ENCODE data around the gene CLTCL1.
"Not testable (repeated sequence)": the region's sequence is repeated elsewhere in the genome, so short reads cannot be mapped to it uniquely, and the experiment has no call there.

Gene CLTCL1

DNA sequence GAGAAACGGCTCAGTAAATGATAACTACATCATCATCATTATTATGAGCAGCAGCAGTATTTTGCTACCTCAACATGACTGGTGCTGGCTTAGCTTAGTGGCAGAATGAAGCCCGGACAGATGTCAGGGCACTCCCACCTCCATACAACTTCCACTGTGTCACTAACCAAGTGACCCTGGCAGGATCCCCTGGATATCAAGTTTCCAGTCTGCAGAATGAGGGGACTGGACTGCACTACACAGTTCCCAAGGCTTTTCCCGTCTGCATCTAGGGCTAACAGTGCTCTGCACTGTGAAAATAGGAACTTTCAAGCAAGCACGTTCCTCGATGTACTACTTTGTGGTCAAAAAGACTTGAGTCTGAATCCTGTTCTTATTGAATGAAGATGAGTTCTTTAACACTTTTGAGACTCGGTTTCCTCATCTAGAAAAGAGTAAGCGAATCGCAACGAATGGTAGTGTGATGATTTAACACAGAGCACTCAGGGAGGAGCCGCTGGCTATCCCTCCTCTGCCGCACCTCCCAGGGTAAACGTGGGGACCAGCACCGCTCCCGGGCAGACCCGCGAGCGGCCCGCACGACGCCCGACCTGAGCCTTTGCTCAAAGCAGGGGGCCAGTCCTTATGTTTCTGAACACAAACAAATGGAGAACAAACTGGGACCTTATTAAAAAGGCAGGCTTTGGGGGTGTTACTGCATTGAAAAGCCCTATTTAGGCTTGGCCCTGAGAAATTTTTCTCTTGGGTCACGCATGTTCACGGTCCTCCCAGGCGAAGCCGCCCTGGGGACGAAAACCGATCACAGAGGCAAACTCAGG, 910 bp downstream of the CLTCL1 start:
- DNase-seq: no peak

DNA sequence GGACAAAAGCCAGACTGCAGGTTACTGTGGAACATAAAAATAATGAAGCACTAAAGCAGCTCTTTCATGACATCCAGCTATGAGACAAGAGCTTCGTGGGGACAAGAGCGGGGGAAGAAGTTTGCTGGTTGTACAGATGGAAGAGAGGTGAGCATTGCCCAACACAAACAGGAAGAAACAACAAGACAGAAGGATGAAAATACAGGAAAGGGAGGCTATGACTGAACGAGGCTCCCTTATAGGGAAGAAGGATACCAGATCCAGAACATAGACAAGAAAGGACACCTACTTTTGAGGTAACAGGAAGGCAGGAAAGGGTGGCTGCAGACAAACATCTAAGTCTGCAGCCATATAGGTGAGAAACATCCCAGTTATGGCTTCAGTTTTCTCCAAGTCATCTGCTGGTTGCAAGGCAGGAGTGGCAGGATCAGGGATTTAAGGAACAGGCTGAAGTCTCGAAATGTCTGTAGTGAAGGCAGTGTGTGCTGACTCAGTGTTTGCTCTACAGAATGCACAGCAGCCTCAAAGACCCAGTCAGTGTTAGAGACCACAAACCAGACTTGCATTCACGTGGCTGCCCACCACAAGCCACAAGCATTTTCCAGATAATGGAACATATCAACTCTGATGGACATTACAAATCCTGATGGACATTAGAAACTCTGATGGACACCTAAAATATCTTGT, 1.9 kb downstream of the CLTCL1 start:
- DNase-seq: no peak

DNA sequence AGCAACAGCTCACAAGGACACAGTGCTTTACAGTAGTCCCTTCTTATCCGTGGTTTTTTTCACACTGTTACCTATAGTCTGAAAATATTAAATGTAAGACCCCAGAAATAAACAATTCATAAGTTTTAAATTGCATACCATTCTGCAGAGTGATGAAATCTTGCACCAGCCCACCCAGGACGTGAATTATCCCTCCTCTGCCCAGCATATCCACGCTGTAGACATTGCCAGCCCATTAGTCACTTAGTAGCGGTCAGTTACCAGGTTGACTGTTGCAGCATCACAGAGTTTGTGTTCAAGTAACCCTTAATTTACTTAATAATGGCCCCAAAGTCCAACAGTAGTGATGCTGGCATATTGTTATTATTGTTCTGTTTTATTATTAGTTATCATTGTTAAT, 3.6 kb downstream of the CLTCL1 start:
- no peak for DNase-seq

DNA sequence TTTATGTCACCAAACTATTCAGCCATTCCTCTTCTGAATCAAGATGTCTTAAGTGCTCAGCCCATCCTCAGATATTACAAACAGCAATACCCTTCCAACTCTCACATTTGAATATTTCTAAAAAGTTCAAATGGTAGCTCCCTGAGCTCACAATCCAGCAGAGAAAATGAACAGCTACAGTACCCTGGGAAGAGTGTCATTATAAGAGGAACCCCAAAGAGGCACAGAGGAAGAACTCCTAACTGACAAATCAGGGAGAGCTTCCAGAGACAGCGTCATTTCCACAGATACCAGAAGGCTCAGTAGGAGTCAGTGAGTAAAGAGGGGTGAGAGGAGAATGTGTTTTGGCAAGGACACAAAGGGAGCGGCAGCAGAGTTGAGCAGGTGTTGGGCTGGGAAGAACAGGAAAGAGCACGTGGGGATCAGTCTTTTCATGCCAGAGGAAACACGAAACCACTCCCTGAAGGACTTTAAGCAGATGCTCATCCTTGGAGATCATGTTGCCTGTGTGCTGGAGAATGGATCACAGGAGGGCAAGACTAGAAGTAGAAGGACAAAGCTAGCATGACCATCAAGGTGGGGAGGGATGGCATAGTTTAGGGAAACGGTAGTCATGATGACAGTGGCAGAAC, 4.3 kb downstream of the CLTCL1 start:
- DNase-seq: peak; percentile 48 to 61

DNA sequence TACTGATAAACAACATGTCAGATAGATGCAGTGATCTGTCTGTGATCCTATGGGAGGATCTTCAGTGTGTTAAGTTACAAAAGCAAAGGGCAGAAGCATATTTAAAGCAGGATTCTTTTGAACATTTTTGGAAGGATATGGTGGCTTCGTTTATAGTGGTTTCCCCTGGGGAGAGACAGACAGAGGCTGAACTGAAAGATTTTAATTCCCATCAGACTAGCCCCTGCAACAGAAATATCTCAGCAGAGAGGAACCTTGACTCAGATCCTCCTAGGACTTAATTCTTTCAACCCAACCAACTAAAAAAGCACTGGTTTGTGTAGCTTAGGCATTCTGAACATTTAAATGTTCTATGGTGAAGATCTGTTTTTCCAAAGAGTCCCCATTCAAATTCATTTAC, 5.7 kb downstream of the CLTCL1 start:
- no peak for DNase-seq

DNA sequence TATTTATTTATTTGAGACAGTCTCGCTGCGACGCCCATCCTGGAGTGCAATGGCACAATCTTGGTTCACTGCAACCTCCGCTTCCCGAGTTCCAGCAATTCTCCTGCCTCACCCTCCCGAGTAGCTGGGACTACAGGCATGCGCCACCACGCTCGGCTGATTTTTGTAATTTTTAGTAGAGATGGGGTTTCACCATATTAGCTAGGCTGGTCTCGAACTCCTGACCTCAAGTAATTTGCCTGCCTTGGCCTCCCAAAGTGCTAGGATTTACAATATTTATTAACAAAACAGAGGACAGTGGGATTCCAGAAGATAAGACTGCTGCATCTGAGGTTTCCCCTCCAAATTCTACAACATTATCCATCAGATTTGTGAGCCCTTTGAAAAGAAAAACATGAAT, 12.4 kb downstream of the CLTCL1 start:
- DNase-seq: not testable (repeated sequence)

DNA sequence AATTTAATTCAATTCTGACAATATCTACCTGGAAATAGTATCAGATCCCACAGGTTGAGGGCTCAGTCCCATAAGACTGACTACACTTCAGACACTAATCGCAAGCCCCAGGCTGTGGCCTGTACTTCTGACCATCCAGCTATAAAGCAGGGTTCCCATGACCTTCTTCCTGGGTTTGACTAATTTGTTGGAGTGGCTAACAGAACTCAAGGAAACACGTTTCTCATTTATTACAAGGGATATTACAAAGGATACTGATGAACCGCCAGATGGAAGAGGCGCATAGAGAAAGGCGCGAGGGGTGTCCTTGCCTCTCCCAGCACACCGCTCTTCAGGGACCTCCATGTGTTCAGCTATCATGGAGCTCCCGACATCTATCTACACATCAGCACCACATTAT, 13.7 kb downstream of the CLTCL1 start:
- DNase-seq: no peak

DNA sequence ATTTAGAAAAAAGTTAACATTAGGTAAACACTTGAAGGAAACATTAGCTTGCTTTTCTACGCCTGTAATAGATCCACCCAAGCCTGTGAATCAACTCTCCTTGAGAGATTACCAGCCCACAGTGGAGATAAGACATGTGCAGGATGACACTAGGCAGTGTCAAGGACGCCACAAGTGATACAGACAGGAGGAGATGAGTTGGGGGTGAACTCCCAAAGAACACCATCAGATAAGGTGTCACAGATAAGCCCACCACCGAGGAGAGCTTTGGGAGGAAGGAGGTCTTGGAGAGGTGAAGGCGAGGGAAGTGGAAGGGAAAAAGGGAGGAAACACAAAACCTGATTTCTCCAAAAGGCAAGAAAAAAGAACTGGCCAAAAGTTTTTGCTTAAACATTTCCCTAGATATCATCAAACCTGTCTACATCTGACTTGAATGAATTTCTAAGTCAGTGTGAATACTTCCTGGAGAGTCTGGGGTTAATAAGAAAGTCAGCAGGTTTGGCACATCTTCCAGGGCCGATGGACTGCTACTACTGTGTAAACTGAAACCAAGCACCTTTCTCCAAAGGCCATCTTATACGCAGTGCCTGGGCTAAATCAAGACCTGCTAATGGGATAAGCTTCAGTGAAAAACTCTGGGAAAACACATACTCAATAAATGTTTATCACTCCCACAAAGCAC, 15.5 kb downstream of the CLTCL1 start:
- DNase-seq: no peak

DNA sequence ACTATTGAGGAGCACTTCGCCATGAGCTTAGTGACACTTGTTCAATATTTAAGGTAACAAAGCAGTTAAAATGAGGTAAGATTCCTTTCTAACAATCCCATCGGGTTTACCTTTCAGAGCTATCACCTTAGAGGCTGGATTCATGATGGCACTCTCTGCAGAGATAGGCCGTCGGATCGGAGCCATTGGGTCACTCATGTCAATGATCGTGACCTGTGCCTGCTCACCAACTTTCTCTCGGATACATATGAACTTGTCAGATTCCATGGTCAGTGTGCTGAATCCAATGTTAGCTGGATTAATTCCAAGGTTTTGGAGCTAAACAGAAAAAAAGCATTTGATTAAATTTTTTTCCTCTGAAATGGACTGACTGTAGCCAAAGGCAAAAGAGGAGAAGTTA, 16.0 kb downstream of the CLTCL1 start:
- no peak for DNase-seq

DNA sequence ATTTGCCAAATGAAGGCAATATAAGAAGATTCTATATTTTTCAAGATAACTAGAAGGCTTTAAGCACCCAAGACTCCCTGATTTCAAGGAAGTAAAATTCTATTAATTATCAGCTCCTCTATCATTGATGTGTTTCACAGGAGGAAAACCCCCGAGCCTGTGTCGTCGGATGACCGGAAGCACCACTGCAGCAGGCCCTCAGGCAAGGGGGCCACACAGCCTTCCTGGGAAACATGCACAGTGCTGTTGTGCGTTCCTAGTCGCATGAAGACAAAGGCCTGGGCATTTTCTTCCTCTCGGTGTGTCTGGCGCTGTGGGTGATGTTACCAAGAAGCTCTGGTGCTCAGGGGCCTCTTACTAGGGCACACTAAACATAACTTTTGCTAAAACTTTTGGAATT, 16.4 kb downstream of the CLTCL1 start:
- DNase-seq: no peak

DNA sequence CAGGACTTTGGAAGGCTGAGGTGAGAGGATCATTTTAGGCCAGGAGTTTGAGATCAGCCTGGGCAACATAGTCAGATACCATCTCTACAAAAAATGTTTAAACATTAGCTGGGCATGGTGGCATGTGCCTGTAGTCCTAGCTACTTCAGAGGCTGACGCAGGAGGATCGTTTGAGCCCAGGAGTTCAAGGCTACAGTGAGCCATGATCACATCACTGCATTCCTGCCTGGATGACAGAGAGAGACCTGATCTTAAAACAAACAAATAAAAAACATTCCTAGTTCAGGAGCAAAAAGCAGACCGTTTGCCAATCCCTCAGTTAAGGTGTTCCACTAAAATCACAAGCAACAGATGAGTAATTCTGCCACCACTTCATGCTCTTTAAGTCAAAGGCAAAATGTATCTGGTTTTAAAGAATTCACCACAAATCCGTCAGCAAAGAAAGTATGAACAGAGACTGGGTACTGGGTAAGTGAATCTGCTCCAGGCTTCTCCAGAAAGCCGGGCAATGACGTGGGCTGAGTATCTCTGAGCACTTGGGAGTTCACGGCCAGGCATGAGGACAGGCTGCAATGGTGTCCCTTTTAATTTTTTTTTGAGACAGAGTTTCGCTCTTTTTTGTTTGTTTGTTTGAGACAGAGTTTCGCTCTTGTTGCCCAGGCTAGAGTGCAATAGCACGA, 19.5 kb downstream of the CLTCL1 start:
- no peak for DNase-seq

DNA sequence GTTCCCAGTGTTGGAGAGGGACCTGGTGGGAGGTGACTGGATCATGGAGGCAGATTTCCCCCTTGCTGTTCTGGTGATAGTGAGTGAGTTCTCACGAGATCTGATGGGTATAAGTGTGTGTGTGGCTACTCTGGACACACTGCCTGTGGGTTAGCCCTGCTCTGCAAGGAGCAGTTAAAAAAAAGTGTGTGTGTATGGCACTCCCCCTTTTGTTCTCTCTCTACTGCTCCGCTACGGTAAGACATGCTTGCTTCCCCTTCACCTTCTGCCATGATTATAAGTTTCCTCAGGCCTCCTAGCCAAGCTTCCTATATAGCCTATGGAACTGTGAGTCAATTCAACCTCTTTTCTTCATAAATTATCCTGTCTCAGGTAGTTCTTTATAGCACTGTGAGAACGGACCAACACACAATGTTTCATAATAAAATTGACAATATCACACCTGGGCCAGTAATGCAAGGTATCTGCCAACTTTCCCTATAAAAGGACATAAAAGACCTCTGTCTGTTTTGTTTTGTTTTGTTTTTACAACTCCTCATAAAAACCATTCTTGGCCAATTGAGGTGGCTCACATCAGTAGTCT, 20.2 kb downstream of the CLTCL1 start:
- DNase-seq: no peak

DNA sequence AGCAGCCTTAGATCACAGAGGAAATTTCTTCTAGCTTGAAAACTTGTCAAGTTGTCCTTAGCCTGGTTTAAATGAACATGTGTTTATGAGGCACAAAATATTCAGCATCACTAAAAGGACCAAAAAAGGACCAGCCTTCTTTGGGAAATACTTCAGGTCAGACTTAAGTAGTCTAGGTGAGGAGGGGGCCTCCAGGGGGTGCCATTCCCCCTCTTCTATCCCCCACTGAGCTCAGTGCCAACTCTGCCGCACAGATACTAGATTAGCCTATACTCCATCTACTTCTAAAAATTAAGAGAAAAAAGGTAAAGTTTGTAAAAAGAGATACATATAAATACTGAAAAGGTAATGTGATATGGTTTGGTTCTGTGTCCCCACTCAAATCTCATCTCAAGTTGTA, 20.6 kb downstream of the CLTCL1 start:
- DNase-seq: no peak

DNA sequence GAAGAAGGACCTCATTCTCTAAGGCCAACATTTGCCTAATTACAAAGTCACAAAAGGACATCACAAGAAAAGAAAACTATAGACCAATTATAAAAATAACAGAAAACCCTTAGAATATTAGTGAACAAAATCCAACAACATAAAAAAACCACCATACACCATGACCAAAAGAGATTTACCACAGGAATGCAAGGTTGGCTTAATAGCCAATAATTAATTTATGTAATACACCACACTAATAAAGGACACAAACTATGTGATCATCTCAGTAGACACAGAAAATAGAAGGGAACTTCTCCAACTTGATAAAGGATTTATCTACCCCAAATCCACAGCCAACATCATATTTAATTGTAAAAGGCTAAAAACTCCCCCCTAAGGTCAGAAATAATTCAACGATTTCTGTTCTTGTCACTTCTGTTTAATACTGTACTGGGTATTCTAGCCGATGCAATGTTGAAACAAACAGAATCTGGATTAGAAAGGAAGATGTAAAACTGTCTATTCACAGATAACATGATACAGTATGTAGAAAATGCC, 24.9 kb downstream of the CLTCL1 start:
- DNase-seq: no peak

DNA sequence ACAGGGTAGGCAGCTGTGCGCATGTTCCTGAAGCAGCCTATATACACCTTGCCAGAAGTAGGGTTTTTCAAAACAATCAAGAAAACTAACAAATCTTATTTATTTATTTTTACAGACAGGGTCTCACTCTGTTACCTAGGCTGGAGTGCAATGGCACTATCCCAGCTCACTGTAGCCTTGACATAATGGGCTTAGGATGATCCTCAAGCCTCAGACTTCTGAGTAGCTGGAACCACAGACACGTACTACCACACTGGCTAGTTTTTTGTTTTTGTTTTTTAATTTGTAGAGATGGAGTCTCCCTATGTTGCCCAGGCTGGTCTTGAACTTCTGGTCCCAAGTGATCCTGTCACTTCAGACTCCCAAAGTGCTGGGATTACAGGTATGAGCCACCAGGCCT, 25.7 kb downstream of the CLTCL1 start:
- no peak for DNase-seq

DNA sequence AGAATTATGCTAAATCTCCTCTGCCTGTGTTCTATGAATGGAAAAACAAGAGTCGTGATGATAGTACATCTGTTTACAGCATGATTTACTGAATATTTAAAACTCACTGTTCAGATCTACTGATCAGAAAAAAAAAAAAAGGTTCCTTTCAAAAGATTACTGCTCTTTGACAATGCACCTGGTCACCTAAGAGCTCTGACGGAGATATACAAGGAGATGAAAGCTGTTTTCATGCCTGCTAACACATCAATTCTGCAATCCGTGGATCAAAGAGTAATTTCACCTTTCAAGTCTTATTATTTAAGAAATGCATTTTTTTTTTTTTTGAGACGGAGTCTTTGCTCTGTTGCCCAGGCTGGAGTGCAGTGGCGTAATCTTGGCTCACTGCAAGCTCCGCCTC, 30.7 kb downstream of the CLTCL1 start:
- no peak for DNase-seq

DNA sequence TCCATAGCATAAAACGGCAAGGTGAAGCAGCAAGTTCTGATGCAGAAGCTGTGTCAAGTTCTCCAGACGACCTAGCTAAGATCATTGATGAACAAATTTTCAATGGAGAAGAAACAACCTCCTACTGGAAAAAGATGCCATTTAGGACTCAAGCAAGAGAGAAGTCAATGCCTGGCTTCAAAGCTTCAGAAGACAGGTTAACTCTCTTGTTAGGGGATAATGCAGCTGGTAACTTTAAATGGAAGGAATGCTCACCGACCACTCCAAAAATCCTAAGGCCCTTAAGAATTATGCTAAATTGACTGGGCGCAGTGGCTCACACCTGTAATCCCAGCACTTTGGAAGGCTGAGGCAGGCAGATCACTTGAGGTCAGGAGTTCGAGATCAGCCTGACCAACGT, 31.3 kb downstream of the CLTCL1 start:
- DNase-seq: no peak

DNA sequence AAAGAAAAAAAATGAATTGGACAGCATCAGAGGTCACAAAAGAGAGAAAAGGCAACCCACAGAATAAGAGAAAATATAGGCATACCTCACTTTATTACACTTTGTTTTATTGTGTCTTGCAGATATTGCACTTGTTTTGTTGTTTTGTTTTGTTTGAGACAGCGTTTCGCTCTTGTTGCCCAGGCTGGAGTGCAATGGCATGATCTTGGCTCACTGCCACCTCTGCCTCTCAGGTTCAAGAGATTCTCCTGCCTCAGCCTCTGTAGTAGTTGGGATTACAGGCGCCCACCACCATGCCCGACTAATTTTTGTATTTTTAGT, 32.6 kb downstream of the CLTCL1 start:
- DNase-seq: not testable (repeated sequence)

DNA sequence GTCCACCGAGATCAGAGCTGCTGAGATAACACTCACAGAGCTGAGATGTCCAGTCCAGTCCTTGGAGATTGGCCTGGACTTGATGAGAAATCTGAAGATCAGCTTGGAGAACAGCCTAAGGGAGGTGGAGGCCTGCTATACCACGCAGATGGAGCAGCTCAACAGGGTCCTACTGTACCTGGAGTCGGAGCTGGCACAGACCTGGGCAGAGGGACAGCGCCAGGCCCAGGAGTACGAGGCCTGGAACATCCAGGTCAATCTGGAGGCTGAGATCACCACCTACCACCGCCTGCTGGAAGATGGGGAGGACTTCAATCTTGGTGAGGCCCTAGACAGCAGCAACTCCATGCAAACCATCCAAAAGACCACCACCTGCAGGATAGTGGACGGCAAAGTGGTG, 33.1 kb downstream of the CLTCL1 start:
- DNase-seq: no peak

DNA sequence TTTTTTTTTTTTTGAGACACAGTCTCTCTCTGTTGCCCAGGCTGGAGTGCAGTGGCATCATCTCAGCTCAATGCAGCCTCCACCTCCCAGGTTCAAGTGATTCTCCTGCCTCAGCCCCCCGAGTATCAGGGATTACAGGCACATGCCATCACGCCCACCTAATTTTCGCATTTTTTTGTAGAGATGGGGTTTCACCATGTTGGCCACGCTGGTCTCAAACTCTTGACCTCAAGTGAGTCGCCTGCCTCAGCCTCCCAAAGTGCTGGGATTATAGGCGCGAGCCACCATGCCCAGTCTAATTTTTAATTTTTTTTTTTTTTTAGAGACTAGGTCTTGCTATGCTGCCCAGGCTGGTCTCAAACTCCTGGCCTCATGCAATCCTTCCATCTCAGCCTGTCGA, 35.2 kb downstream of the CLTCL1 start:
- not testable (repeated sequence) for DNase-seq

DNA sequence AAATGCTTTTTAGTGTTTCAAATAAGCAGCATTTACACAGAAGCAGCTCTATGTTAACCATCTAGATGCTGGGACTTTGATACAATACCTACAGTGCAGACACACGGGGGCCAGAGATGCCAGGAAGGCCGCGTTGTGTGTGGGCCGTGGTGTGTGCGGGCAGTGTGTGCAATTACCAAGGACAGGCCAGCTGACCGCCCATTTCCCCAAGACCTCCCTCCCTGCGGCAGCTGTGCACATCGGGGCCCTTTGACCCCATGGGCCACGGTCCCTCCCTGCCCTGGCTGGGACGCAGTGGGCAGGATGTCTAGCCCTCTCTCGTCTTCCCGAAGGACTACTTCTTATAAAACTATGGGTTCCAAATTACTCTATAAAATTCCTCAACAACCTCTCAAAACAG, 38.4 kb downstream of the CLTCL1 start:
- DNase-seq: no peak

DNA sequence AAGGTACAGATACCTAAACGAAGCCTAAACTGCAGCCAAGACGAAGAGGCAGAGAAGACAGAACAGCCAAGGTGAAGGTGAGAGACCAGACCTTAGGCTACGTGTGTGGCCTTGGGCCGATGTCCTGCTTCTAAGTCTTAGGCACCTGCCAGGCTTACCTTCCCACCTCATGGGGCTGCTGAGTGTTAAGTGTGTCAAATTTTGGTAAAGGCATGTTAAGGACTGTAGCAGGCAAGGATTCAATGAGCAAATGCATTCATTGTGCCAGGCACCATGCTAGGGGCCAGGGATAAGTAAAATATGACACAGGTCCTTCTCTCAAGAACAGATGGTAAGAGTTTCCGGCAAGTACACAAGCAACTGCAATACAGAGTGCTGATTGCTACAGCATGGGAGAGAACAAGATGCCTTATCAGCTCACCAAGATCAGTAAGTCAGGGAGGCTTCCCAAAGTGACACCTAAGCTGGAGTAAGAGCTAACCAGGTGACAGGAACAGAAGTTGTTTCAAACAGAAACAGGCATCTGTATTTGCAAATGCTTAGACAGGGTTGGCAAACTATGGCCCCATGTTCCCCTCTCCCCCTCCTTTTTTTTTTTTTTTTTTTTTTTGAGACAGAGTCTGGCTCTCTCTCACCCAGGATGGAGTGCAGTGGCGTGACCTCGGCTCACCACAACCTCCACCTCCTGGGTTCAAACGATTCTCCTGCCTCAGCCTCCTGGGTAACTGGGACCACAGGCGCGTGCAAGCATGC, 46.7 kb downstream of the CLTCL1 start:
- DNase-seq: no peak
